ENCODE measurements around the gene APOBEC3F.

Gene APOBEC3F

GRCh38 chr22:39101226-39101625 is 60.6 kb downstream of the APOBEC3F start:
- Histone ChIP-seq H3K27me3 (ENCODE audit: insufficient read depth, insufficient read length) (no peaks in the 10 kb centered on the region), H3K9me3 (ENCODE audit: insufficient read depth, low read length) (no peaks in the 10 kb centered on the region), H3K9ac (ENCODE audit: insufficient read length, low read depth) (no peak overlapping the region), H3K4me1 (ENCODE audit: insufficient read depth, insufficient read length) (peaks cover 4% of the 10 kb centered on the region), H3K36me3 (ENCODE audit: insufficient read depth, insufficient read length, low read length) (no peaks in the 10 kb centered on the region), H3K4me3 (ENCODE audit: insufficient read length, low read depth) (no peak overlapping the region)
- TF ChIP-seq SUZ12 (IDR thresholded peaks at IDR 0.05; ENCODE audit: extremely low read depth, insufficient read depth, insufficient read length), result no peak
- TF ChIP-seq YY1 (IDR thresholded peaks at IDR 0.05; ENCODE audit: insufficient read depth, insufficient read length), result no peak
- no peak for TF ChIP-seq ZNF274 (IDR thresholded peaks at IDR 0.05; ENCODE audit: low read depth, low read length)
- DNase-seq (ENCODE audit: low read depth, low spot score), result no peak

GRCh38 chr22:39103431-39103830 is 62.8 kb downstream of the APOBEC3F start:
- no peak for DNase-seq (ENCODE audit: low read depth, low spot score)
- no peak overlapping the region for H3K4me3 ChIP-seq (ENCODE audit: insufficient read length, low read depth)
- H3K9ac ChIP-seq (ENCODE audit: insufficient read length, low read depth), result no peak overlapping the region
- TF ChIP-seq YY1 (IDR thresholded peaks at IDR 0.05; ENCODE audit: insufficient read depth, insufficient read length) (no peak), ZNF274 (IDR thresholded peaks at IDR 0.05; ENCODE audit: low read depth, low read length) (no peak), SUZ12 (IDR thresholded peaks at IDR 0.05; ENCODE audit: extremely low read depth, insufficient read depth, insufficient read length) (no peak)
- no peaks in the 10 kb centered on the region for H3K27me3 ChIP-seq (ENCODE audit: insufficient read depth, insufficient read length)
- H3K36me3 ChIP-seq (ENCODE audit: insufficient read depth, insufficient read length, low read length), result no peaks in the 10 kb centered on the region
- H3K9me3 ChIP-seq (ENCODE audit: insufficient read depth, low read length), result no peaks in the 10 kb centered on the region
- peaks cover 4% of the 10 kb centered on the region for H3K4me1 ChIP-seq (ENCODE audit: insufficient read depth, insufficient read length)

Data from NT2/D1 (cell line).